Liver (tissue), 3 donors: Measurements from ENCODE around the gene TNFRSF1B.
A peak's percentile ranks its signal among the peaks of the same experiment; 100 is the strongest.

ENCODE experiments used
- CTCF ChIP-seq: fragments of 150-350 bp; IDR thresholded peaks from 2 replicates; pipeline ENCODE4 v1.5.1; 2017; ENCODE audit warnings: improper control_type of control experiment, low read depth, low read length; ENCODE audit not compliant: missing input control
- EGR1 ChIP-seq, 2 donors: IDR thresholded peaks; 2 replicates each; pipeline ENCODE4 v1.6.1; 2016 to 2018; ENCODE audit warnings: antibody characterized with exemption in 2 of 2, low read depth in 2 of 2
- HNF4A ChIP-seq, 2 donors: conservative IDR thresholded peaks; 2 replicates each; pipeline ENCODE4 v1.6.1; 2016; ENCODE audit warnings: antibody characterized with exemption in 2 of 2, mild to moderate bottlenecking in 2 of 2
- MAX ChIP-seq: IDR thresholded peaks from 2 replicates; pipeline ENCODE4 v1.6.1; 2016; ENCODE audit warnings: antibody characterized with exemption
- RAD21 ChIP-seq, 2 donors: IDR thresholded peaks; 2 replicates each; pipeline ENCODE4 v1.6.1; 2016; ENCODE audit warnings: antibody characterized with exemption in 2 of 2, mild to moderate bottlenecking in 2 of 2
- TAF1 ChIP-seq: conservative IDR thresholded peaks from 2 replicates; pipeline ENCODE4 v1.6.1; 2016; ENCODE audit warnings: antibody characterized with exemption, mild to moderate bottlenecking
- ZBTB33 ChIP-seq: IDR thresholded peaks from 2 replicates; pipeline ENCODE4 v1.6.1; 2016; ENCODE audit warnings: antibody characterized with exemption
- donor health status: healthy.
- donor health status: healthy.

- TF ChIP-seq ZBTB33 (no peak), CTCF (no peak), EGR1 (IDR thresholded peaks at IDR 0.05; ENCODE audit: low read depth in 2 of 2) (no peak), RAD21 (IDR thresholded peaks at IDR 0.05) (peak; percentile 35 to 36), TAF1 (no peak), HNF4A (conservative IDR thresholded peaks at IDR 0.05) (no peak), MAX (peak; percentile 56)
These were observed 23.1 kb upstream of the TNFRSF1B start for GRCh38 chr1:12143631-12144155.
